Thyroid gland (tissue), 4 donors: ENCODE data around the gene ADH7. TPM values are rescaled to one million over a fixed set of nuclear protein-coding genes. Genes with fewer than 3 reads are reported as not detected.

Source experiments
- DNase-seq, 2 donors: peaks; one replicate each; pipeline ENCODE4 v3.0.0-alpha.2; 2019
- H3K27ac ChIP-seq, 3 donors: fragments of 200-600 bp; sonication (generic); 1 replicate in 2 of 3; 2 replicates in 1 of 3; pipeline ENCODE4 v1.5.1; 2016 to 2019; ENCODE audit warnings: mild to moderate bottlenecking in 1 of 3, moderate library complexity in 1 of 3
- H3K27me3 ChIP-seq: fragments of 200-600 bp; sonication (generic); one replicate; pipeline ENCODE4 v1.5.1; 2019
- H3K36me3 ChIP-seq, 2 donors: fragments of 200-600 bp; sonication (generic); one replicate each; pipeline ENCODE4 v1.5.1; 2016 to 2019
- H3K4me1 ChIP-seq, 2 donors: fragments of 200-600 bp; sonication (generic); one replicate each; pipeline ENCODE4 v1.5.1; 2017 to 2019
- H3K4me3 ChIP-seq, 3 donors: fragments of 200-600 bp; sonication (generic); replicated peaks in 1 of 3; 1 replicate in 2 of 3; 2 replicates in 1 of 3; pipeline ENCODE4 v1.5.1; 2016; ENCODE audit warnings: mild to moderate bottlenecking in 1 of 3
- H3K9me3 ChIP-seq: fragments of 200-600 bp; sonication (generic); one replicate; pipeline ENCODE4 v1.5.1; 2017
- CTCF ChIP-seq, 6 experiments: fragments of 200-600 bp in 3 of 6; fragments of 450-650 bp in 3 of 6; sonication (generic) in 3 of 6; IDR thresholded peaks; one replicate each; pipeline ENCODE4 v1.5.1; 2016 to 2019; ENCODE audit warnings: antibody characterized with exemption in 6 of 6, mild to moderate bottlenecking in 2 of 6, inconsistent platforms in 1 of 6, moderate library complexity in 1 of 6
- POLR2A ChIP-seq, 2 donors: fragments of 450-650 bp; IDR thresholded peaks; one replicate each; pipeline ENCODE4 v1.6.1; 2017; ENCODE audit warnings: antibody characterized with exemption in 2 of 2, mild to moderate bottlenecking in 2 of 2, moderate library complexity in 1 of 2
- WGBS, 2 donors: methylation state at CpG; one replicate each; pipeline ENCODE4 v1.1.5; 2017; 5-methylcytosine and 5-hydroxymethylcytosine counted together
- intact Hi-C: fragments of 100-400 bp; cut with DNase I; formaldehyde crosslinking; loops from one replicate; pipeline ENCODE4 v1.15.1; 2023
- total RNA-seq, 4 donors: library from RNA; depleted of rRNA; stranded (reverse); fragments of >200 nt; gene quantifications; one replicate each; pipeline ENCODE4 v1.2.3, GENCODE V29; 2016

Gene ADH7
- not detected for total RNA-seq

DNA sequence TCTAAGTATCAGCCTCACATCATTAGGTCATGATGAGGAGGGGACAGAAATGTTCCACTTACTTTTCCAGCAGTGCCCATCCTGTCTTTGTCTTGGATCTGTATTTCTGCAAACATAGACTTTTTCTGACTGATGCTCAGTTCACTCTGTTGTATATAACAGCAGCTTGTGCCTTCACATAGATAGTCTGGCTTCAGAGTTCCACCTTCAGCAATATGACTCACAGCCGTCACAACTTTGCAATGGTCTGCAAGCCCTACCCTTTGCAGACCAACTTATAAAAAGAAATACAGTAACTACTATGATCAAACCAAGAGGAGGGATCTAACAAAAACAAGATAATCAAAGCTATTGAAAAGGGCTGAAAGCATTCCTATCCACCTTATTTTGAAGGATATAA lies at the start of gene ADH7:
Gene ADH7 (minus strand): TSS at position 189 of the 400 bp plus-strand sequence. CDS start 109 bp downstream, at position 80.
- Histone ChIP-seq H3K27ac (no peak within 1 kb of the TSS), H3K36me3 (no peaks in the 10 kb centered on the region), H3K4me3 (no peak within 1 kb of the TSS), H3K9me3 (no peaks in the 10 kb centered on the region), H3K27me3 (no peaks in the 10 kb centered on the region), H3K4me1 (no peaks in the 10 kb centered on the region)
- TF ChIP-seq CTCF (IDR thresholded peaks at IDR 0.05) (no peak), POLR2A (IDR thresholded peaks at IDR 0.05) (no peak)
- 90 to 100% methylated on average over 1 of the region's 1 CpG for WGBS, 2 donors
- intact Hi-C loops, result no loop called here
- DNase-seq, result no peak

DNA sequence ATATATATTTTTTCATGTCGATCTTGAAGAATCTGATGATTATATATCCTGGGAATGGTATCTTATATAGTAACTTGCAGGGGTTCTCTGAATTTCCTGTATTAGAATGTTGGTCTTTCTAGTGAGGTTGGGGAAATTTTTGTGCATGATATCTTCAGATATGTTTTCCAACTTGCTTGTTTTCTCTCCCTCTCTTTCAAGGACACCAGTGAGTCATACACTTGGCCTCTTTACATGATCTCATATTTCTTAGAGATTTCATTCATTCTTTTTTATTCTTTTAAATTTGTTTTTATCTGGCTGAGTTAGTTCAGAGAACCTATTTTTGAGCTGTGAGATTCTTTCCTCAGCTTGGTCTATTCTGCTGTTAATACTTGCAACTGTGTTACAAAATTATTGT lies 48.5 kb upstream of the ADH7 start:
- TF ChIP-seq POLR2A (IDR thresholded peaks at IDR 0.05) (no peak), CTCF (IDR thresholded peaks at IDR 0.05) (no peak)
- Histone ChIP-seq H3K4me1 (no peaks in the 10 kb centered on the region), H3K4me3 (no peak overlapping the region), H3K27me3 (no peaks in the 10 kb centered on the region), H3K36me3 (no peaks in the 10 kb centered on the region), H3K9me3 (no peaks in the 10 kb centered on the region), H3K27ac (no peak overlapping the region)
- no peak for DNase-seq
- intact Hi-C loops, result no loop called here
- 89 to 93% methylated on average over 1 of the region's 1 CpG for whole genome bisulfite sequencing, 2 donors

DNA sequence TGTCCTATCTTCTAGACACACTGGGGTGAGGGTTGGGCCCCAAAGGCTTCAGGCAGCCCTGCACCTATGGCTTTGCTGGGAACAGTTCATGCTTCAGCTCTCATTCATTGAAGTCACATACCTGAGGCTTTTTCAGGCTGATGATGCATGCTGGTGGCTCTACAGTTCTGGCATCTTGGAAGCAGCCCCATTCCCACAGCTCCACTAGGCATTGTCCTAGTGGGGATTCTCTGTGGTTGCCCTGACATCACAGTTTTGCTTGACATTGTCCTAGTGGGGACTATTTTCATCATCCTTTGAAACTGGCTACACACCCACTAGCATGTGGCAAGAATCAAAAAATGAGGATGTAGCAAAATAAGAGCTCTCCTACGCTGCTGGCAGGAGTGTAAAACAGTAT lies 38.0 kb upstream of the ADH7 start:
- Histone ChIP-seq H3K4me3 (no peak overlapping the region), H3K4me1 (no peaks in the 10 kb centered on the region), H3K27me3 (no peaks in the 10 kb centered on the region), H3K27ac (no peak overlapping the region), H3K36me3 (no peaks in the 10 kb centered on the region), H3K9me3 (no peaks in the 10 kb centered on the region)
- TF ChIP-seq POLR2A (IDR thresholded peaks at IDR 0.05) (no peak), CTCF (IDR thresholded peaks at IDR 0.05) (no peak)
- DNase-seq, result no peak
- 35 to 97% methylated on average over 1 of the region's 1 CpG for WGBS, 2 donors
- intact Hi-C loops, result no loop called here

- TF ChIP-seq CTCF (IDR thresholded peaks at IDR 0.05), result no peak
- TF ChIP-seq POLR2A (IDR thresholded peaks at IDR 0.05), result no peak
- intact Hi-C loops, result no loop called here
- H3K27me3 ChIP-seq, result no peaks in the 10 kb centered on the region
- no peak overlapping the region for H3K4me3 ChIP-seq
- H3K9me3 ChIP-seq, result no peaks in the 10 kb centered on the region
- no peaks in the 10 kb centered on the region for H3K36me3 ChIP-seq
- no peak for DNase-seq
- no peaks in the 10 kb centered on the region for H3K4me1 ChIP-seq
- no peak overlapping the region for H3K27ac ChIP-seq
- 43 to 55% methylated on average over 1 of the region's 1 CpG for WGBS, 2 donors
These were observed 36.8 kb upstream of the ADH7 start for GRCh38 chr4:99471896-99472295.

DNA sequence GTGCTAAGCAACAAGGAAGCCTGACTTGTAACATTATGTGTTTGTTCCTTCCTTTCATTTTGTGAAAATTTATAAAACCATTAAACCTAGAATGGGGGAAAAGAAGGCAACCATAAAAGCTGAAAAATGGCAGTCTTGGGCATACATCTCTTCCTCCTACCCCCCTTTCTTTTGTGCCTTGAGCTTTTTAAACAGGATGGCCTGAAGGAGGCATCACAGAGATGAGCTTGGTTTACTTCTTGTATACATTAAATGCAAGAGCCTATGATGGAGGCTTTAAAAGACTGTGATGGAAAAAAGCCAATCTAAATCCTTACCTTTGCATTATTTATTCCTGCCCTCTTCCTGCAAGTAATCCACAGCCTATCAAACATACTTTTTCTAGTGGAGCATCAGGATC lies 36.2 kb upstream of the ADH7 start:
- Histone ChIP-seq H3K36me3 (no peaks in the 10 kb centered on the region), H3K4me1 (no peaks in the 10 kb centered on the region), H3K9me3 (no peaks in the 10 kb centered on the region), H3K4me3 (no peak overlapping the region), H3K27me3 (no peaks in the 10 kb centered on the region), H3K27ac (no peak overlapping the region)
- no peak for TF ChIP-seq POLR2A (IDR thresholded peaks at IDR 0.05)
- TF ChIP-seq CTCF (IDR thresholded peaks at IDR 0.05), result no peak
- DNase-seq, result no peak
- intact Hi-C loops, result no loop called here
